Esophagus squamous epithelium (tissue), 4 donors: ENCODE data around the gene KCNH1.

Source experiments
- POLR2A ChIP-seq, 4 donors: fragments of 450-650 bp; IDR thresholded peaks; one replicate each; pipeline ENCODE4 v1.6.1; 2017; ENCODE audit warnings: antibody characterized with exemption in 4 of 4, mild to moderate bottlenecking in 4 of 4, moderate library complexity in 3 of 4
- TF ChIP-seq, protein P1 (sequence below), 6 experiments: fragments of 450-650 bp in 4 of 6; fragments of 200-600 bp in 2 of 6; sonication (generic) in 2 of 6; IDR thresholded peaks; one replicate each; pipeline ENCODE4 v1.5.1; 2016 to 2019; ENCODE audit warnings: antibody characterized with exemption in 6 of 6, mild to moderate bottlenecking in 4 of 6, moderate library complexity in 4 of 6

DNA sequence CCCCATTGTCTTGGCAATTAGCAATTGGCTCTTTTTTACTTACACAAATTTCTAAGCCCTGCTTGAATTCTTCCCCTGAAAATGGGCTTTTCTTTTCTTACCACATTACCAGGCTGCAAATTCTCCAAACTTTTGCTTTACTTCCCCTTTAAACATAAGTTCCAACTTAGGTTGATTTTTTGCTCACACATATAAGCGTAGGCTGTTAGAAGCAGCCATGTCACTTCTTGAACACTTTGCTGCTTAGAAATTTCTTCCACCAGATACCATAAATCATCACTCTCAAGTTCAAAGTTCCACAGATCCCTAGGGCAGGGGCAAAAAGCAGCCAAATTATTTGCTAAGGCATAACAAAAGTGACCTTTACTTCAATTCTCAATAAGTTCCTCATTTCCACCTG is 35.4 kb upstream of the KCNH1 start:
- no peak for TF ChIP-seq POLR2A (IDR thresholded peaks at IDR 0.05)
- TF ChIP-seq, protein P1, sequence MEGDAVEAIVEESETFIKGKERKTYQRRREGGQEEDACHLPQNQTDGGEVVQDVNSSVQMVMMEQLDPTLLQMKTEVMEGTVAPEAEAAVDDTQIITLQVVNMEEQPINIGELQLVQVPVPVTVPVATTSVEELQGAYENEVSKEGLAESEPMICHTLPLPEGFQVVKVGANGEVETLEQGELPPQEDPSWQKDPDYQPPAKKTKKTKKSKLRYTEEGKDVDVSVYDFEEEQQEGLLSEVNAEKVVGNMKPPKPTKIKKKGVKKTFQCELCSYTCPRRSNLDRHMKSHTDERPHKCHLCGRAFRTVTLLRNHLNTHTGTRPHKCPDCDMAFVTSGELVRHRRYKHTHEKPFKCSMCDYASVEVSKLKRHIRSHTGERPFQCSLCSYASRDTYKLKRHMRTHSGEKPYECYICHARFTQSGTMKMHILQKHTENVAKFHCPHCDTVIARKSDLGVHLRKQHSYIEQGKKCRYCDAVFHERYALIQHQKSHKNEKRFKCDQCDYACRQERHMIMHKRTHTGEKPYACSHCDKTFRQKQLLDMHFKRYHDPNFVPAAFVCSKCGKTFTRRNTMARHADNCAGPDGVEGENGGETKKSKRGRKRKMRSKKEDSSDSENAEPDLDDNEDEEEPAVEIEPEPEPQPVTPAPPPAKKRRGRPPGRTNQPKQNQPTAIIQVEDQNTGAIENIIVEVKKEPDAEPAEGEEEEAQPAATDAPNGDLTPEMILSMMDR (IDR thresholded peaks at IDR 0.05): no peak
